Anterior cingulate cortex (tissue), 58 donors: ENCODE data around the gene NECTIN1.

Experiments
- DNase-seq, 58 donors: peaks; one replicate each; lab custom pipeline; 2025; lab: John Stamatoyannopoulos, UW

Gene NECTIN1

GRCh38 chr11:119737366-119738058, 8.5 kb upstream of the NECTIN1 start:
- no peak for DNase-seq

- DNase-seq, result no peak
These were observed 5.8 kb upstream of the NECTIN1 start for GRCh38 chr11:119734788-119735187.

DNA sequence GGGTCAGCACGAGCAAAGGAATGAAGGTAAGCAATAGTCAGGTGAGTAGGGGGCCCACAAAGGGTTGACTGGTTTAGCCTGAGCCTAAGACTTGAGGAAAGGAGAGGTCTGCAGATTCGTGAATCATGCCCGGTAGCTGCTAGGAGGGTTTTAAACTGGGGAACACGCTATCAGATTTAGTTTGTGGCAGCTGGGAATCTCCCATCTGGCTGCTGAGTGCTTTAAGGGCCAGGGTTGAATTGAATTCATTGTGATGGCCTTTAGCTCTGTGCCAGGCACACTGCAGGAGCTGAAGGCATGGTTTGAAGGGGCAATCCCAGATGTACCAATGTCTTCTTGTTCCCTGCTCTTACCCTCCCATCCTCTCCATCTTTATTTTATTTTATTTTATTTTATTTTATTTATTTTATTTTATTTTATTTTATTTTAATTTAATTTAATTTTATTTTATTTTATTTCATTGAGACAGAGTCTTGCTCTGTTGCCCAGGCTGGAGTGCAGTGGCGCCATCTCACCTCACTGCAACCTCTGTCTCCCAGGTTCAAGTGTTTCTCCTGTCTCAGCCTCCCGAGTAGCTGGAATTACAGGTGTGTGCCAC, 1.9 kb upstream of the NECTIN1 start:
- peak in 22 of 58 donors; percentile 15 to 73 (median 38) for DNase-seq

DNA sequence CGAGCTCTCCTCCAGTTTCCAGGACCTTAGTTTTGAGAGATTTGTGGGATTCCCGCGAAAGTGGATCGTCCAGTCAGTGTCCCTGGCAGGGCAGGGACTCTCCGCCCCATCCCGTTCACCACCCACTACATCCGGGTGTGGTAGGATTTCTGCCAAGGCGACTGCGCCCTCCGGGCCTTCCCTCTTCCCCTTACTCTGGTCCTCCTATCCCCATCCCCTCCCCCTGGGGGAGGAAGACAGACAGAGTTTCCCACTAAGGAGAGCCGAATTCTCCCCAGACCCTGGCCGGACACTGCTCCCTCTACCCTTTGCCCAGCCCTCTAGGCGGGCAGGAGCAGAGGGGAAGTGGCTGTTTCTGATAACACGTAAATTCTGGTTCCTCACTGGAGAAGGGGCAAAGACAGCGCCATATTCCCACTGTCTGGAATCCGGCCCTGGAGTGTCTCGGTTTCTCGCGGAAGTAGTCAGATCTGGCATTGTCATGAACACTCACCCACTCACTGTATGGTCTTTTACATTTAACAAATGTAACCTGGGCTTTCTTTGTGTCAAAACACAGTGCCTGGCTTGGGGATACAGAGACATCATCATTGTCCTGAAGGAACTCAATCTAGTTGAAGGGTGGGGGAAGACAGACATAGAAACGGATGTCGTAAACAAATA, 1.1 kb upstream of the NECTIN1 start:
- peak in 34 of 58 donors; percentile 16 to 68 (median 52) for DNase-seq

GRCh38 chr11:119729581-119729927, 554 bp upstream of the NECTIN1 start:
- DNase-seq, result peak in 4 of 58 donors; percentile 65 to 82 (median 75)

- no peak for DNase-seq
These were observed 781 bp downstream of the NECTIN1 start for GRCh38 chr11:119728211-119728626.

DNA sequence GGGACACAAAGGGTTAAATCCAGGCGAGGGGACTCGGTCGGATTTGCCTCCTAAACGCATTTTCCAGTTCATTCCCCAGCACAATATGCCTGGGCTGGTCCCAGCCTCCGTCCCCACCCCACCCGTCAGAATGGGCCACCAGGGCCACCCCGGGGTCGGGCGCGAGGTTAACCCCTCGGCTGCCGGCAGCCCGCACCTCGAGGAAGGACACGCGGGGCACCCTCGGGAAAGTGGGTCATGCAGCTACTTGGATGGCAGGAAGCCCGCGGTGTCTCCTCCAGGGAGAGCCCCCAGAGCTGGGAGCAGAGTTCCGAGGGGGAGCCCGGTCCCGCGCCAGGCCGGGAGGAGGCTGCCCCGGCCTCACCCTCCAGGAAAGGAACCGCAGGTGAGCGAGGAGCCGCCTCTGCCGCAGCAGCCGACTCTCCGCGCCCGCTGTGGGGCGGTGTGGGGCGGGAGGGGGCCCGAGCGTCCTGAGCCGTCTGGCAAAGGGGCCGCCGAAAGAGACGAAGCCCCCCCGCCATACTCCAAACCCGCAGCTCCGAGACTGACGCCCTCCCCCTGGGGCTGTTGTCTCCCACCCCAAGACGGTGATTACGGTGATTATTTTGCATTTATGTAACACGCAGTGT, 1.4 kb downstream of the NECTIN1 start:
- DNase-seq, result peak in 8 of 58 donors; percentile 14 to 36 (median 26)

DNA sequence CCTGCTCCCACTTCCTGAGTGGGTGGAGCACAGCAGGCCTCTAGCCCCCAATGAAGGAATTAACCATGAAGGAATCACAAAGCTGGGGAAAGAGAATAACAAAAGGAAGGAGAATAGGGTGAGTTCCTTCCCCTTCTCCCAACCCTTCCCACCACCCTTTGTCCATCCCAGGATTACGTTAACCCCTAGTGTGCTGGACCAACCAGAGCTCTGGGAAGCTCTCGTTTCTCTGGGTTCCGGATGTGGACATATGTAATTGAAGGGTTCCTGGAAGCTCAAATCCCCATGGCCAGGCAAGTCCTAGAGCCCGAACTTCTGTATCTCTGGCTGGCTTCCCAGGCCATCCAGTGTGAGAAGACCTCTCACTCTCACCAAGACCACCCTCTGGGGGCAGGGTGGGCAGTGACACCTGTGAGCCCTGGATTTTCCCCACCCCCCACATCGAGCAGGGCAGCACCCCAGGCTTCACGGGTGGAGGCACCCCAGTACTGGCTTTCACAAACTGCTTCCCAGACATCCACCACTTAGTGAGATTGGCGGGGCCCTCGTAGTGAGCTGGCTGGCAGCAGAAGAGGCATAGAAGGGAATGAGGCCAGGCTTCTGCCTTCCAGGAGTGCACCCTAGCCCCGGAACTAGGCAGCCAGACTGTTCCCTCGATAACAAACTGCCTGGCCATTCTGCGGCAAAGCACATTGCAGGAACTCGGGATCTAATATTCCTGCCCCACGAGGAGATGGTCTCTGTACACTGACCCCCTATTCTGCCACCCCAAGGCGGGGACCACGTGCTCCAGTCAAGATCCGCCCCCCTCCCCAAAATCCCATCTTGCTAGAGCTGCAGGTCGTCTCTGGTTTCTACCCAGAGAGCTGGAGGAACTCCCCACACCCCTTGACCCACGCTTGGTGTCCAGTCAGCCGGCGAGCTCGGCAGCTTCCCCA, 2.1 kb downstream of the NECTIN1 start:
- DNase-seq, result no peak

DNA sequence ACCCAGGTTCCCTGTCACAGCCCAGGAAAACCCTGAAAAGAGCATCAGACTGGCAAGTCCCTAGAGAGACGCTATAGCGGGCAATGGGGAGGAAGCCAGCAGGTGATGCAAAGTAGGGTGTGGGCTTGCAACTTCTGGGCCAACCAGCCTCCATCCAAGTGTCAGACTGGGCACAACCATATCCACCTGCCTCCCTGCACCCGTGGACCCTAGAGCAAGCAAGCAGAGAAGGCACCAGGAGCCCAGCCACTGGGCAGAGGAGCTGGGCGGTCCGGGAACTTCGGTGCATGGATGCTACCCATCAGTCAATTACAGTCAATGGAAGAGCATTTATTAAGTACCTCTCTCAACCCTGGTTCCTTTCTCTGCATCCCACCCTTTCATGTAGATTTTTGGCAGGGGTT, 2.8 kb downstream of the NECTIN1 start:
- no peak for DNase-seq

DNA sequence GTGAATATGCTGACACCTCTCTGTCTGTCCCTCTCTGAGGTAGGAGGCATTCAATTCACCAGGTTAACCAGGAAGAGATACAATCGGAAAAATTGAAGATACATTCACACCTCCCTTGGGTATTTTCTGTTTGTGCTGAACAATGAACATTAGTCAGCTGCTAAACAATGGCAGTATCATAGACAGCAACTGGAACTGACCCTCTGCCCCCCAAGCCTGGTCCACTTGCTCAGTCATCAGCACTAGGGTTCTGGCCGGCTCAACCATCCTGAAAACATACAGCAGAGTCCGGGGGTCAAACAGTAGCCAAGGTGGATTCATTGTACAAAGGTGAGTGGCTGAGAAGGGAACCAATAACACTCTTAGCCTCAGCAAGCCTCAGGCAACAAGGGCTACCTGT, 4.0 kb downstream of the NECTIN1 start:
- no peak for DNase-seq

DNA sequence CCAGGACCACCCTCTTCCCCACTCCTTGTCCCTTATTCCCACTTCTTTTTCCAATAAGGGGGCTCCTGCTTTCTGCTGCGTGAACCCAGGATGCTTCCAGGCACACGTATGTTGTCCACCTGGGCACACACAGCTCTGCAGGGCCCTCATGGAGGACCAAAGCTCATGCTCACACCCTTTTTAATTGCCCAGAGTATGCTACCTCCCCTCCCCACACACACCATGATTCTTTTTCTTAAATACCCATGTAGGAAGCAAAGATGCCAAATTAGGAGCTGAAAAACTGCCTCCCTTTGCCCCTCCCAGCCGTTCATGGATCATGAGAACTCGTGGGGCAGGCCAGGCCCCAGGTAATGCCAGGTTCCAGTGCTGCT, 5.1 kb downstream of the NECTIN1 start:
- DNase-seq, result no peak

GRCh38 chr11:119723243-119723951, 5.6 kb downstream of the NECTIN1 start:
- no peak for DNase-seq

GRCh38 chr11:119722281-119722794, 6.7 kb downstream of the NECTIN1 start:
- DNase-seq, result no peak

- peak in 7 of 58 donors; percentile 7 to 34 (median 26) for DNase-seq
These were observed 7.6 kb downstream of the NECTIN1 start for GRCh38 chr11:119721129-119722120.

DNA sequence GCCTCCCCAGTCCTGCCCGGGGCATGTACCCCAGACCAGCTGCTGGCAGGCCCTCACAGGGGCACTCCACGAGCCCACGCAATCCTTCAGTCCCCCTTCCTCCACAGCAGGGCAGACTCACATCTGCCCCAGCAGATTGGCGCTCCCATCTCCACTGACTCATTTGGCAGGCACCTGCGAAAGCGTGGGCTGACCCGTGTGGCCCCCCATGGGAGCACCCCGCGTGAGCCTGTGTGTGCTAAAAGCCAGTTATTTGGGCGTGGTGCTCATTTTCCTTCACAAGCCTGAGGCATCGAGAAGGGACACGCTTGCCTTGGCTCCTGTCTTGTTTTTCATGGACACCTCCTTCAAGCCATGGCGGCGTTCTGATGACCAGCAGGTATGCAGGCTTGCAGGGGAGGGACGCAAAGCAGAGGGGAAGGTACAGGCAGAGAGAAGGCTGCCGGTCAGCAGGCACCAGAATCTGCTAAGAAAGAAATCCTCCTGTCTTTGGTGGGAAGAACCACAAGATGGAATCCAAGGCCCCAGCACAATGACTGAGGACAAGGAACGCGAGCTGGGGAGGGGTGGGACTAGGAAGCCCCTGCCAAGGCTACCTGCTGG, 8.6 kb downstream of the NECTIN1 start:
- DNase-seq, result no peak

DNA sequence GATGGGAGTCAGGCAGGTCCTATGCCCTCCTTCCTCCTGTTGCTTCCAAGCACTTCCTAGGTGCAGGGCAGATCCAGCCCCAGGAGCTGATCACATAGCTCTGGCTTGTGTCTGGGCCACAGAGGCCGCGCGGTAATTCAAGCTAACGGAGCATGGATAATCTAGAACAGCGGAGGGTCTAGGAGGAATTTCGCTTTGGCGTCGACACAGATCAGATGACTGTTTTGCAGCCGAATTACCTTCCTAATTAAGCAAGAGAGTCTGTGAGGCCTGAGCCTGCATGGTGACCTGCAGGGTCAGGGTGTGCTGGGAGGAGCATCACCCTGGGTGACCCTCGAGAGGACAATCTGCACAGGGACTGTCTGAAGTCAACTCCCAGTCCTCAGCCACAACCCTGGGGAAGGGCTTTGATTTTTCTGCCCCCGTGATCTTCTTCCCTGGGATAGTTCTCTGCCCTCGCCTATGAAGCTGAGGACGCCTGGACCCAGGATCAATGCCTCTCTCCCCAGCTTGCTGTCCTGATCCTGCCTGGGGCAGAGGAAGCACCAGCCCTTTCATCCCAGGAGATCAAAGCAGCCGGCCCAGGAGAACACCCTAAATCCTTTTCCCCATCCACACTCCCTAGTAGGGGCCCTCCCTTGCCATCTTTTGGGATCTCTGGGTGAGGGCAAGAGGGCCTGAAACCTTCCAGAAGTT, 11.0 kb downstream of the NECTIN1 start:
- DNase-seq, result no peak
